GM19099 (cell line): Measurements from ENCODE around the gene KRT16.
"Not testable (repeated sequence)": the region's sequence is repeated elsewhere in the genome, so short reads cannot be mapped to it uniquely, and the experiment has no call there.

Experiments
- POLR2A ChIP-seq: IDR thresholded peaks from 3 replicates; pipeline ENCODE4 v1.6.1; 2011; ENCODE audit warnings: low read depth; ENCODE audit not compliant: insufficient read length; ENCODE audit errors: extremely low read depth

KRT16 gene

GRCh38 chr17:41612376-41613160, at the start of gene KRT16:
TSS of gene KRT16 (minus strand) at chr17:41612767. CDS start at chr17:41612688, 79 bp downstream.
- not testable (repeated sequence) for TF ChIP-seq POLR2A

- no peak for TF ChIP-seq POLR2A
Observed at GRCh38 chr17:41660221-41660711, 47.7 kb upstream of the KRT16 start.

- TF ChIP-seq POLR2A, result no peak
Observed at GRCh38 chr17:41659427-41660212, 47.1 kb upstream of the KRT16 start.

GRCh38 chr17:41658846-41659245, 46.3 kb upstream of the KRT16 start:
- no peak for TF ChIP-seq POLR2A

GRCh38 chr17:41657936-41658335, 45.4 kb upstream of the KRT16 start:
- no peak for TF ChIP-seq POLR2A

- no peak for TF ChIP-seq POLR2A
Observed at GRCh38 chr17:41657176-41657754, 44.7 kb upstream of the KRT16 start.

GRCh38 chr17:41656249-41657023, 43.9 kb upstream of the KRT16 start:
- TF ChIP-seq POLR2A, result no peak

- TF ChIP-seq POLR2A, result no peak
Observed at GRCh38 chr17:41655611-41656111, 43.1 kb upstream of the KRT16 start.

- TF ChIP-seq POLR2A, result no peak
Observed at GRCh38 chr17:41654678-41655607, 42.4 kb upstream of the KRT16 start.

GRCh38 chr17:41653892-41654677, 41.5 kb upstream of the KRT16 start:
- TF ChIP-seq POLR2A, result no peak

GRCh38 chr17:41653421-41653820, 40.9 kb upstream of the KRT16 start:
- no peak for TF ChIP-seq POLR2A

GRCh38 chr17:41652461-41652970, 39.9 kb upstream of the KRT16 start:
- TF ChIP-seq POLR2A, result no peak

GRCh38 chr17:41651625-41652460, 39.3 kb upstream of the KRT16 start:
- TF ChIP-seq POLR2A, result no peak
